Prostate gland (tissue), 2 donors: Measurements from ENCODE around the gene SPDEF. TPM values are rescaled to one million over a fixed set of nuclear protein-coding genes. Genes with fewer than 3 reads are reported as not detected.

ENCODE experiments used
- DNase-seq: peaks from one replicate; pipeline ENCODE4 v3.0.0-alpha.2; 2019; ENCODE audit warnings: low spot score
- H3K27ac ChIP-seq, 2 donors: fragments of 200-600 bp; sonication (generic); 2 replicates each; pipeline ENCODE4 v1.5.1; 2017 to 2019
- H3K27me3 ChIP-seq: fragments of 200-600 bp; sonication (generic); replicated peaks from 2 replicates; pipeline ENCODE4 v1.5.1; 2019; ENCODE audit not compliant: insufficient read depth
- H3K36me3 ChIP-seq, 2 donors: fragments of 200-600 bp; sonication (generic); 1 replicate in 1 of 2; 2 replicates in 1 of 2; pipeline versions ENCODE4 v1.5.1 to v1.8.1; 2017 to 2019
- H3K4me1 ChIP-seq: fragments of 200-600 bp; sonication (generic); replicated peaks from 2 replicates; pipeline ENCODE4 v1.5.1; 2019
- H3K4me3 ChIP-seq, 2 donors: fragments of 200-600 bp; sonication (generic); 2 replicates each; pipeline ENCODE4 v1.5.1; 2017 to 2019
- H3K9me3 ChIP-seq: fragments of 200-600 bp; sonication (generic); 2 replicates; pipeline ENCODE4 v1.5.1; 2017
- POLR2A ChIP-seq: fragments of 450-650 bp; IDR thresholded peaks from one replicate; pipeline ENCODE4 v1.6.1; 2016; ENCODE audit warnings: antibody characterized with exemption, mild to moderate bottlenecking
- POLR2AphosphoS5 ChIP-seq: sonication (generic); formaldehyde crosslinking; IDR thresholded peaks from one replicate; pipeline ENCODE4 v1.6.1; 2017; ENCODE audit warnings: antibody characterized with exemption
- WGBS: methylation state at CpG from one replicate; pipeline ENCODE4 v1.1.5; 2018; 5-methylcytosine and 5-hydroxymethylcytosine counted together
- intact Hi-C: fragments of 100-400 bp; cut with DNase I; formaldehyde crosslinking; loops from one replicate; pipeline ENCODE4 v1.14.2; 2022
- total RNA-seq, 2 donors: library from RNA; depleted of rRNA; stranded (reverse); fragments of >200 nt; gene quantifications; one replicate each; pipeline ENCODE4 v1.1.0, GENCODE V29; 2016
- TF ChIP-seq, protein P1 (sequence below), 4 experiments: fragments of 200-600 bp in 2 of 4; fragments of 450-650 bp in 2 of 4; sonication (generic) in 2 of 4; IDR thresholded peaks; 1 replicate in 3 of 4; 2 replicates in 1 of 4; pipeline ENCODE4 v1.5.1; 2016 to 2019; ENCODE audit warnings: antibody characterized with exemption in 4 of 4, mild to moderate bottlenecking in 2 of 4, moderate library complexity in 2 of 4

Gene SPDEF
- total RNA-seq, 2 donors from 2014 or later = 165 to 738 TPM

DNA sequence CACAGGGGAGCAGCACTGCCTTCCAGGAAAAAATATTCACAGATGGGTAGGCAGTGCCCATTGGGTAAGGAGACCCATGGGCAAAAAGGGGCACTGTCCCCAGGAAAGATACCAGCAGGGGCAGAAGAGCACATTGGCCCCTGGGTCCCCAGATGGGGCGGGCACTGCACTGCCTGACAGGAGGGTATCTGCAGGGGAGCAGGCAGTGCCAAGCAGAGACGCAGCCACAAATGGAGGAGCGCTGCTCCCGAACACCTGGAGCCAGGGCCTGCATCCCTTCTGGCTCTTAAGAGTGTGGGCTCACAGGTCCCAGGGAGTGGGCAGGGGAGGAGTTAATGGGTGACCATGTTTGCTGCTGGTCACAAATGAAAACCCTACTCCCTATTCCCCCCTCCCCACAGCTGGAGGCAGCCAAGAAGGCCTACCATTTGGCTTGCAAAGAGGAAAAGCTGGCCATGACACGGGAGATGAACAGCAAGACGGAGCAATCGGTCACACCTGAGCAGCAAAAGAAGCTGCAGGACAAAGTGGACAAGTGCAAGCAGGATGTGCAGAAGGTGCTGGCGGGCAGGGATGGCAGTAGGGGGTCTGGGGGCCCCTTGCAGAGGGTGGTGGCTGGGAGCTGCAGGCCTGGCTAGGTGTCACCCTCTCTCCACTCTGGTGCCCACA lies 27.0 kb downstream of the SPDEF start:
- intact Hi-C loops = loop anchor here (5.0 to 10.0 kb wide), 2 partner anchors 78 to 166 kb away; partner anchors contain the start of gene ILRUN
- DNase-seq = no peak
- Histone ChIP-seq H3K9me3 (no peaks in the 10 kb centered on the region), H3K36me3 (no peaks in the 10 kb centered on the region), H3K27ac (no peak overlapping the region), H3K4me3 (no peak overlapping the region), H3K4me1 (no peaks in the 10 kb centered on the region), H3K27me3 (no peaks in the 10 kb centered on the region)
- TF ChIP-seq POLR2AphosphoS5 (no peak), POLR2A (no peak)
- TF ChIP-seq, protein P1, sequence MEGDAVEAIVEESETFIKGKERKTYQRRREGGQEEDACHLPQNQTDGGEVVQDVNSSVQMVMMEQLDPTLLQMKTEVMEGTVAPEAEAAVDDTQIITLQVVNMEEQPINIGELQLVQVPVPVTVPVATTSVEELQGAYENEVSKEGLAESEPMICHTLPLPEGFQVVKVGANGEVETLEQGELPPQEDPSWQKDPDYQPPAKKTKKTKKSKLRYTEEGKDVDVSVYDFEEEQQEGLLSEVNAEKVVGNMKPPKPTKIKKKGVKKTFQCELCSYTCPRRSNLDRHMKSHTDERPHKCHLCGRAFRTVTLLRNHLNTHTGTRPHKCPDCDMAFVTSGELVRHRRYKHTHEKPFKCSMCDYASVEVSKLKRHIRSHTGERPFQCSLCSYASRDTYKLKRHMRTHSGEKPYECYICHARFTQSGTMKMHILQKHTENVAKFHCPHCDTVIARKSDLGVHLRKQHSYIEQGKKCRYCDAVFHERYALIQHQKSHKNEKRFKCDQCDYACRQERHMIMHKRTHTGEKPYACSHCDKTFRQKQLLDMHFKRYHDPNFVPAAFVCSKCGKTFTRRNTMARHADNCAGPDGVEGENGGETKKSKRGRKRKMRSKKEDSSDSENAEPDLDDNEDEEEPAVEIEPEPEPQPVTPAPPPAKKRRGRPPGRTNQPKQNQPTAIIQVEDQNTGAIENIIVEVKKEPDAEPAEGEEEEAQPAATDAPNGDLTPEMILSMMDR (IDR thresholded peaks at IDR 0.05) = no peak
- whole genome bisulfite sequencing = 96% methylated on average over 8 of the region's 8 CpGs

GRCh38 chr6:34527751-34528670 lies 28.1 kb downstream of the SPDEF start:
- intact Hi-C loops = loop anchor here (5.0 to 10.0 kb wide), 2 partner anchors 79 to 167 kb away; partner anchors contain the start of gene ILRUN
- WGBS = 88% methylated on average over 12 of the region's 12 CpGs
- TF ChIP-seq, protein P1 (IDR thresholded peaks at IDR 0.05) = no peak
- TF ChIP-seq POLR2AphosphoS5 (no peak), POLR2A (no peak)
- Histone ChIP-seq H3K4me1 (no peaks in the 10 kb centered on the region), H3K4me3 (no peak overlapping the region), H3K27ac (no peak overlapping the region), H3K36me3 (no peaks in the 10 kb centered on the region), H3K9me3 (no peaks in the 10 kb centered on the region), H3K27me3 (no peaks in the 10 kb centered on the region)
- DNase-seq = no peak

- 5% methylated on average over 52 of the region's 53 CpGs for WGBS
- peak overlapping the region in 1 of 2 donors; percentile 11 for H3K4me3 ChIP-seq
- no peaks in the 10 kb centered on the region for H3K4me1 ChIP-seq
- H3K36me3 ChIP-seq = no peaks in the 10 kb centered on the region
- no peaks in the 10 kb centered on the region for H3K9me3 ChIP-seq
- intact Hi-C loops = loop anchor here (5.0 to 10.0 kb wide), 2 partner anchors 80 to 168 kb away; partner anchors contain the start of gene ILRUN
- H3K27me3 ChIP-seq = no peaks in the 10 kb centered on the region
- TF ChIP-seq POLR2AphosphoS5 (peak; percentile 47), POLR2A (peak; percentile 4)
- TF ChIP-seq, protein P1 (IDR thresholded peaks at IDR 0.05) = peak; percentile 70 to 91 (median 78)
- peak; percentile 95 for DNase-seq
- H3K27ac ChIP-seq = peak overlapping the region; percentile 14 to 46
These were observed 29.0 kb downstream of the SPDEF start for GRCh38 chr6:34526992-34527728.

DNA sequence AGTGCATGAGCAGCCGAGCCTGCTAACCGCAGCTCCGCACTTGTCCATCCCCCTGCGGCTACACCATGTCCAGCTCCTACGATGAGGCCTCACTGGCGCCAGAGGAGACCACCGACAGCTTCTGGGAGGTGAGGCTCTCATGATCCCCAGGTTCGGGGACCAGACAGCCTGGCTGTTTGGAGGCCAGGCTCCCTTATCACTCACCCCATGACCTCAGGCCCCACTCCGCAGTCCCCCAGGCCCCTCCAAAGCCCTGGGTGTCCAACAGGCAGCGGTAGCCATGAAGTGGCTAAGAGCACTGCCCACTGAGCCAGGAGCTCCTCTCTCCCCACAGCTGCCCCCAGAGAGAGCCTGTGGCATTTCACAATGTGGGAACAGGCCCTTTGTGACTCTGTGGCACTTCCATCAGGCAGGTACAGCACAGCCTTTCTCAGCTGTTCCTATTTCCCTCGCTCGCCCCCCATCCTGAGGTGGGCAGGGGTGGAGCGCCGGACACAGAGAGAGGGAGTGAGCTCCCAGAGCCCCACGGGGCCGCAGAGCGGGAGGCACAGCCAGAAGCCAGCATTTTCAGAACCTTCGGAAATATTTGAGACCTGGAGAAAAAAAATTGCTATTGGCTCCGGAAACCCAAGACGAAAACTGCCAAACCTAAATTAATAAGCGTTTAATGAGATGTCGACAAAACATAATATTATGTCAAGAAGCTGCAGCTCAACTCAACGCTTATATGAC lies 29.7 kb downstream of the SPDEF start:
- DNase-seq = no peak
- peak overlapping the region in 1 of 2 donors; percentile 11 for H3K4me3 ChIP-seq
- intact Hi-C loops = loop anchor here (5.0 to 10.0 kb wide), 2 partner anchors 81 to 168 kb away; partner anchors contain the start of gene ILRUN
- peak overlapping the region; percentile 14 to 46 for H3K27ac ChIP-seq
- TF ChIP-seq, protein P1 (IDR thresholded peaks at IDR 0.05) = no peak
- TF ChIP-seq POLR2AphosphoS5 (no peak), POLR2A (no peak)
- H3K36me3 ChIP-seq = no peaks in the 10 kb centered on the region
- H3K4me1 ChIP-seq = no peaks in the 10 kb centered on the region
- H3K27me3 ChIP-seq = no peaks in the 10 kb centered on the region
- WGBS = 54% methylated on average over 21 of the region's 23 CpGs
- no peaks in the 10 kb centered on the region for H3K9me3 ChIP-seq
